ENCODE data around the gene PFKL.

PFKL gene

DNA sequence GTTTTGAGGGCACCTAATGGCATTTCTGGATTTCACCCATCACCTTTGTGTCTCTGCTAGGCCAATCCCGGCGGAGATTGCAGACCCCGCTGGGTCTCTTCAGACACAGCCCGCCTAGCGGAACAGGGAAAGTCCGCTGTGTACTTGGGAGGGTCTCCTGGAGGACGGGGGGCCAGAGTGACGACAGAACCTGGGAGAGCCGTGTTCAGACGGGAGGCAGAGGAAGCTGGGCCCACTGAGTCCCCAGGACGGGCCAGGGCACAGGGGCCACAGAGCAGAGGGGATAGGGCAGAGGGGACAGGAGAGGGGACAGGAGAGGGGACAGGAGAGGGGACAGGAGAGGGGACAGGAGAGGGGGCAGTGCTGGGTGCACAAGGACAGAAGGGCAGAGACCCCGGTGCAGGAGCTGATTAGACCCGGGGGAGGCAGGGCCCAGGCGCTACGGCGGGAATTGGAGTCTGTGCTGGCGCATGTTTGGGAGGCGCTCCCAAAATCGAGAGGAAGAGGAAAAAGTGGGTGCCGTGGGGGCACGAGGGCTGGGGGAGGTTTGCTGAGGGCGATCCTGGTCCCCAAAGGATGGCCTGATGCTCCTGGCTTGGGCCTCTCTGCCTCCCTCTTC lies 66.2 kb downstream of the PFKL start:
- TF ChIP-seq FOXP2 (optimal IDR thresholded peaks at IDR 0.05; ENCODE audit: borderline replicate concordance, extremely low read depth, extremely low read length, insufficient read depth) (no peak), TAF1 (IDR thresholded peaks at IDR 0.05; ENCODE audit: borderline replicate concordance, insufficient read depth, low read length) (no peak)

DNA sequence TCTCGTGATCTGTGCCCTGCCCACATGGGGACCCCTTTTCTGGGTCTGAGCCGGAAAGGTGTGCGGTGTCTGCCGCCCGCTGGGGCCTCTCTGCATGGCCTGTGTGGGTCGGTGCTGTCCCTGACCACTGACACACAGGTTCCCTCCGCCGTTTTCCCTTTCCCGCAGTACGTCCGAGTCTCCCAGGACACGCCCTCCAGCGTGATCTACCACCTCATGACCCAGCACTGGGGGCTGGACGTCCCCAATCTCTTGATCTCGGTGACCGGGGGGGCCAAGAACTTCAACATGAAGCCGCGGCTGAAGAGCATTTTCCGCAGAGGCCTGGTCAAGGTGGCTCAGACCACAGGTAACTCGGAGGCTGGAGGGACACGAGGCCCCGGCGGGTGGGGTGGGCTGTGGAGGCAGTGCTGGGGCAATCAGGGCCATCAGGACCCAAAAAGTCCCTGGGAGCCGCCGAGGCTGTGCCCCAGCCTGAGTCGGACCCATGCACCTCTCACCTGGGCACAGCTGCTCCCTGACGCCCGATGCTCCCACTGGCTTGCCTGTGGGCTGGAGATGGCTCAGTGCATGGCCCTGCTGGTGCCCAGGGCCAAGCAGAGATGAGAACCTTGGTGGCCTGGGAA lies 66.8 kb downstream of the PFKL start:
- TF ChIP-seq TAF1 (IDR thresholded peaks at IDR 0.05; ENCODE audit: borderline replicate concordance, insufficient read depth, low read length) (no peak), FOXP2 (optimal IDR thresholded peaks at IDR 0.05; ENCODE audit: borderline replicate concordance, extremely low read depth, extremely low read length, insufficient read depth) (no peak), POLR2AphosphoS5 (IDR thresholded peaks at IDR 0.05; ENCODE audit: low read depth, low read length) (no peak), SIN3A (IDR thresholded peaks at IDR 0.05; ENCODE audit: borderline replicate concordance, insufficient read depth, low read length) (no peak)
- TF ChIP-seq, protein P1, sequence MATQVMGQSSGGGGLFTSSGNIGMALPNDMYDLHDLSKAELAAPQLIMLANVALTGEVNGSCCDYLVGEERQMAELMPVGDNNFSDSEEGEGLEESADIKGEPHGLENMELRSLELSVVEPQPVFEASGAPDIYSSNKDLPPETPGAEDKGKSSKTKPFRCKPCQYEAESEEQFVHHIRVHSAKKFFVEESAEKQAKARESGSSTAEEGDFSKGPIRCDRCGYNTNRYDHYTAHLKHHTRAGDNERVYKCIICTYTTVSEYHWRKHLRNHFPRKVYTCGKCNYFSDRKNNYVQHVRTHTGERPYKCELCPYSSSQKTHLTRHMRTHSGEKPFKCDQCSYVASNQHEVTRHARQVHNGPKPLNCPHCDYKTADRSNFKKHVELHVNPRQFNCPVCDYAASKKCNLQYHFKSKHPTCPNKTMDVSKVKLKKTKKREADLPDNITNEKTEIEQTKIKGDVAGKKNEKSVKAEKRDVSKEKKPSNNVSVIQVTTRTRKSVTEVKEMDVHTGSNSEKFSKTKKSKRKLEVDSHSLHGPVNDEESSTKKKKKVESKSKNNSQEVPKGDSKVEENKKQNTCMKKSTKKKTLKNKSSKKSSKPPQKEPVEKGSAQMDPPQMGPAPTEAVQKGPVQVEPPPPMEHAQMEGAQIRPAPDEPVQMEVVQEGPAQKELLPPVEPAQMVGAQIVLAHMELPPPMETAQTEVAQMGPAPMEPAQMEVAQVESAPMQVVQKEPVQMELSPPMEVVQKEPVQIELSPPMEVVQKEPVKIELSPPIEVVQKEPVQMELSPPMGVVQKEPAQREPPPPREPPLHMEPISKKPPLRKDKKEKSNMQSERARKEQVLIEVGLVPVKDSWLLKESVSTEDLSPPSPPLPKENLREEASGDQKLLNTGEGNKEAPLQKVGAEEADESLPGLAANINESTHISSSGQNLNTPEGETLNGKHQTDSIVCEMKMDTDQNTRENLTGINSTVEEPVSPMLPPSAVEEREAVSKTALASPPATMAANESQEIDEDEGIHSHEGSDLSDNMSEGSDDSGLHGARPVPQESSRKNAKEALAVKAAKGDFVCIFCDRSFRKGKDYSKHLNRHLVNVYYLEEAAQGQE (IDR thresholded peaks at IDR 0.05; ENCODE audit: insufficient read depth in 1 of 2, low read depth in 2 of 2, low read length in 2 of 2), result no peak

DNA sequence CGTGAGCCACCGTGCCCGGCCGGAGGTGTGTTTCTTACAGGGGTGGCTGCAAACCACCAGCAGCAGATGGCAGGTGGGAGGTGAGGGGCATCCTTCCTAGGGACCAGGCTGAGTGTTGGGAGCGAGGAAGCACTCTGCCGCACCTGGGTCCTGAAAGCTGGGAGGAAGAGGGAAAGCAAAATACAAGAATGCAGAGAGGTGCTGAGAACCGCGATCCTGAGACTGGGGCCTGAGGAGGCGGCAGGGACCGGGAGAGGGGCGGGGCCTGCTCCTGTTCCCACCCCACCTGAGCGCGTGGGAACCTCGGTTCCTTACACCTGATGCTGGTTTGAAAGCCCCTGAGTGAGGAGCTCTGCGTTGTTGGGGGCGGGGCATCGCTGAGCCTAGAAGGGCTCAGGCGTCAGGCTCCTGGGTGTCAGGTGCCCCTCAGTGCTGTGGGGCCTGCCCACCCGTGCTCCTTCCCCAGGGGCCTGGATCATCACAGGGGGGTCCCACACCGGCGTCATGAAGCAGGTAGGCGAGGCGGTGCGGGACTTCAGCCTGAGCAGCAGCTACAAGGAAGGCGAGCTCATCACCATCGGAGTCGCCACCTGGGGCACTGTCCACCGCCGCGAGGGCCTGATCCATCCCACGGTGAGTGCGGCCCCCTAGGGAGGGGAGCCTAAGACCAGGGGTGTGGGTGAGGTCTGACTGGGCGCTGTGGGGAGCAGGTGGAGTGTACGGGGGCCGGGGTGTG lies 69.0 kb downstream of the PFKL start:
- TF ChIP-seq TAF1 (IDR thresholded peaks at IDR 0.05; ENCODE audit: borderline replicate concordance, insufficient read depth, low read length) (no peak), SIN3A (IDR thresholded peaks at IDR 0.05; ENCODE audit: borderline replicate concordance, insufficient read depth, low read length) (no peak), FOXP2 (optimal IDR thresholded peaks at IDR 0.05; ENCODE audit: borderline replicate concordance, extremely low read depth, extremely low read length, insufficient read depth) (no peak), POLR2AphosphoS5 (IDR thresholded peaks at IDR 0.05; ENCODE audit: low read depth, low read length) (no peak)
- TF ChIP-seq, protein P1 (IDR thresholded peaks at IDR 0.05; ENCODE audit: insufficient read depth in 1 of 2, low read depth in 2 of 2, low read length in 2 of 2), result no peak

DNA sequence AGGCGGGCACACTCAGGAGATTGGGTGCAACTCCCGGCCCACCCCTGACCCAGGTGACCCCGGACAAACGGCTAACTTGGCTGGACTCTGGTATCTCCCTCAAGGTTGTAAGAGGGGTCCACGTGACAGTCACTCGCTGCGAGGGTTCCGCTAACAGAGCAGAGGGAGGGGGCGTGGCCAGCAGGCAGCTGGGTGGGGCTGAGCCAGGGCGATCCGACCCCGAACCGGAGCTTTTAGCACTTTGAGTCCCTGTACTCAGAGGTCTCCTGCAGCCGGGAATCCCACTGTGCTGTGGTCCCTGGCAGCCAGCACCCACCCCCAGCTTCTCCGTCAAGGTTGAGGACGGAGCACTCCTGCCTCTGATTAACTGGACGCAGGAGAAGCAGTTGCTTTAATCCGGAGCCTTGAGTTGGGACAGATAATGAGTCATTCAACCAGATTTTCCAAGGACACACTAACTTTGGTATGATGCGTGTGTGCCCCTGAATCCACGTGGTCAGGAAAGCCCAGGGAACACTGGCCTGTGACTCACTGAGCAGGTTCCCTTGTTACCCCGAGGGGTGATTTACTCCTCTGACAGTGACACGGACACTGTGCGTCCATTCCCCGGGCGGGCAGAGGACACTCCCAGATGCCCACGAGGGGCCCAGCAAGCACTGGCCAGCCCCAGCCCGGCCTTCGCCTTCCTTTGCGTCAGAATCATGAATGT lies 70.3 kb downstream of the PFKL start:
- TF ChIP-seq, protein P1 (IDR thresholded peaks at IDR 0.05; ENCODE audit: insufficient read depth in 1 of 2, low read depth in 2 of 2, low read length in 2 of 2), result no peak
- no peak for TF ChIP-seq POLR2AphosphoS5 (IDR thresholded peaks at IDR 0.05; ENCODE audit: low read depth, low read length)
- no peak for TF ChIP-seq TAF1 (IDR thresholded peaks at IDR 0.05; ENCODE audit: borderline replicate concordance, insufficient read depth, low read length)

DNA sequence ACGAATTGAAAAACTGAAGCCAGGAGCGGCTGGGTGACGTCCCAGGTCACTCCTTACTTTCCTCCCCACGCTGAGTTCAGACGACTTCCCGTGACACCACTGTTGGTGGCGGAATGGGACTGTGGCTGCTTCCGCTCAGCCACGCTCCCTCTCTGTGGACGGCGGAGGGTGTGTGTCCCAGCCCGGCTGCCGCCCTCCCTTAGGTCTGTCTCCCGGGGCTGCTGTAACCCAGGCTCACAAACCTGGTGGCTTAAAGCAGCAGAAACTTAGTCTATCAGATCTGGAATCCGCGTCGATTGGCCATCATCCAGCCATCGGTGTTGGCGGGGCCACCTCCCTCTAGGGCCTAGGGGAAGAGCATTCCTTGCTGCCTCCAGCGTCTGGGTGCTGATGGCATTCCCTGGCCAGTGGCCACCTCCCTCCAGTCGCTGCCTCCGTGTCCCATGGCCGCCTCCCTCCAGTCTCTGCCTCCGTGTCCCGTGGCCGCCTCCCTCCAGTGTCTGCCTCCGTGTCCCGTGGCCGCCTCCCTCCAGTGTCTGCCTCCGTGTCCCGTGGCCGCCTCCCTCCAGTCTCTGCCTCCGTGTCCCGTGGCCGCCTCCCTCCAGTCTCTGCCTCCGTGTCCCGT lies 71.0 kb downstream of the PFKL start:
- TF ChIP-seq POLR2AphosphoS5 (IDR thresholded peaks at IDR 0.05; ENCODE audit: low read depth, low read length) (no peak), FOXP2 (optimal IDR thresholded peaks at IDR 0.05; ENCODE audit: borderline replicate concordance, extremely low read depth, extremely low read length, insufficient read depth) (no peak), TAF1 (IDR thresholded peaks at IDR 0.05; ENCODE audit: borderline replicate concordance, insufficient read depth, low read length) (no peak), SIN3A (IDR thresholded peaks at IDR 0.05; ENCODE audit: borderline replicate concordance, insufficient read depth, low read length) (no peak)
- TF ChIP-seq, protein P1 (IDR thresholded peaks at IDR 0.05; ENCODE audit: insufficient read depth in 1 of 2, low read depth in 2 of 2, low read length in 2 of 2), result no peak
